ENCODE measurements around the gene VPS72. TPM values are rescaled to one million over a fixed set of nuclear protein-coding genes. Genes with fewer than 3 reads are reported as not detected.

The VPS72 gene
- total RNA-seq, 1 experiment from 2014 or later: 68.9 TPM

- Histone ChIP-seq H3K9me2 (ENCODE audit: insufficient read depth) (no peaks in the 10 kb centered on the region), H3K79me2 (ENCODE audit: insufficient read depth, low read length) (no peaks in the 10 kb centered on the region), H3K4me1 (ENCODE audit: control insufficient read depth in 1 of 2, insufficient read depth in 2 of 2, low read length in 2 of 2) (peaks cover 7 to 17% of the 10 kb centered on the region in 2 experiments; a peak in 3 of 4 replicates), H4K20me1 (ENCODE audit: insufficient read depth) (no peaks in the 10 kb centered on the region), H3K27ac (ENCODE audit: low read depth, low read length) (no peak overlapping the region), H3K9me3 (ENCODE audit: control insufficient read depth in 1 of 2, insufficient read depth in 1 of 2, low read depth in 1 of 2, low read length in 2 of 2) (no peaks in the 10 kb centered on the region), H3K27me3 (ENCODE audit: insufficient read depth, low read length) (no peaks in the 10 kb centered on the region), H3K4me3 (replicated peaks in 1 of 2; ENCODE audit: low read depth in 1 of 2, low read length in 2 of 2) (no peak overlapping the region), H3K9ac (ENCODE audit: low read length) (no peak overlapping the region), H3K4me2 (ENCODE audit: low read length) (no peak overlapping the region), H2AFZ (ENCODE audit: low read depth, low read length, poor library complexity, severe bottlenecking) (no peak overlapping the region), H3K36me3 (ENCODE audit: control insufficient read depth in 1 of 2, insufficient read depth in 2 of 2, low read length in 2 of 2) (no peaks in the 10 kb centered on the region)
- TF ChIP-seq SP1 (IDR thresholded peaks at IDR 0.05; ENCODE audit: low read depth): no peak
- no peak for TF ChIP-seq TCF7L2 (IDR thresholded peaks at IDR 0.05; ENCODE audit: borderline replicate concordance, extremely low read depth, insufficient read depth, insufficient read length)
- no peak for TF ChIP-seq FOSL1 (IDR thresholded peaks at IDR 0.05; ENCODE audit: low read depth)
- TF ChIP-seq, protein P1, sequence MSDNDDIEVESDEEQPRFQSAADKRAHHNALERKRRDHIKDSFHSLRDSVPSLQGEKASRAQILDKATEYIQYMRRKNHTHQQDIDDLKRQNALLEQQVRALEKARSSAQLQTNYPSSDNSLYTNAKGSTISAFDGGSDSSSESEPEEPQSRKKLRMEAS (IDR thresholded peaks at IDR 0.05): no peak
- TF ChIP-seq ZNF274 (IDR thresholded peaks at IDR 0.05; ENCODE audit: low read depth, low read length): no peak
- TF ChIP-seq SIN3A (IDR thresholded peaks at IDR 0.05; ENCODE audit: low read depth): no peak
- TF ChIP-seq CEBPB (IDR thresholded peaks at IDR 0.05; ENCODE audit: low read depth): no peak
- no peak for TF ChIP-seq EZH2phosphoT487 (IDR thresholded peaks at IDR 0.05; ENCODE audit: borderline replicate concordance)
- no peak for TF ChIP-seq JUND (IDR thresholded peaks at IDR 0.05)
- TF ChIP-seq SRF (IDR thresholded peaks at IDR 0.05; ENCODE audit: low read depth): no peak
- no peak for TF ChIP-seq ZBTB33 (IDR thresholded peaks at IDR 0.05; ENCODE audit: extremely low read depth, insufficient replicate concordance, low read length)
- TF ChIP-seq POLR2AphosphoS5 (IDR thresholded peaks at IDR 0.05; ENCODE audit: low read depth, low read length): no peak
- TF ChIP-seq ELF1 (IDR thresholded peaks at IDR 0.05; ENCODE audit: borderline replicate concordance, low read depth): no peak
- no peak for TF ChIP-seq EZH2 (IDR thresholded peaks at IDR 0.05)
- TF ChIP-seq, protein P2, sequence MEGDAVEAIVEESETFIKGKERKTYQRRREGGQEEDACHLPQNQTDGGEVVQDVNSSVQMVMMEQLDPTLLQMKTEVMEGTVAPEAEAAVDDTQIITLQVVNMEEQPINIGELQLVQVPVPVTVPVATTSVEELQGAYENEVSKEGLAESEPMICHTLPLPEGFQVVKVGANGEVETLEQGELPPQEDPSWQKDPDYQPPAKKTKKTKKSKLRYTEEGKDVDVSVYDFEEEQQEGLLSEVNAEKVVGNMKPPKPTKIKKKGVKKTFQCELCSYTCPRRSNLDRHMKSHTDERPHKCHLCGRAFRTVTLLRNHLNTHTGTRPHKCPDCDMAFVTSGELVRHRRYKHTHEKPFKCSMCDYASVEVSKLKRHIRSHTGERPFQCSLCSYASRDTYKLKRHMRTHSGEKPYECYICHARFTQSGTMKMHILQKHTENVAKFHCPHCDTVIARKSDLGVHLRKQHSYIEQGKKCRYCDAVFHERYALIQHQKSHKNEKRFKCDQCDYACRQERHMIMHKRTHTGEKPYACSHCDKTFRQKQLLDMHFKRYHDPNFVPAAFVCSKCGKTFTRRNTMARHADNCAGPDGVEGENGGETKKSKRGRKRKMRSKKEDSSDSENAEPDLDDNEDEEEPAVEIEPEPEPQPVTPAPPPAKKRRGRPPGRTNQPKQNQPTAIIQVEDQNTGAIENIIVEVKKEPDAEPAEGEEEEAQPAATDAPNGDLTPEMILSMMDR (IDR thresholded peaks at IDR 0.05 in 2 of 3, conservative IDR thresholded peaks at IDR 0.05 in 1 of 3; ENCODE audit: borderline replicate concordance in 1 of 3, insufficient read depth in 1 of 3, low read depth in 2 of 3, low read length in 2 of 3): no peak
- POLR2A ChIA-PET: no interaction called here
- intact Hi-C loops (cut with micrococcal nuclease): no loop called here
- CTCF ChIA-PET: interaction anchor here (0.7 to 0.9 kb wide), 2 partner anchors 14 to 41 kb away, joined by 3 read pairs; partner anchors contain the start of gene TNFAIP8L2
- ATAC-seq (no peak), DNase-seq (ENCODE audit: low read depth, low spot score) (no peak)
- BruUV-seq (replicated peaks): no TSS peak
- RAD21 ChIA-PET (ENCODE audit: low non-redundant PET in 1 of 2, low total read pairs in 2 of 2, uncharacterized antibody in 2 of 2, unreplicated experiment in 2 of 2): no interaction called here
These were observed 47.5 kb downstream of the VPS72 start for GRCh38 chr1:151142411-151143056.

All from HCT116 (cell line).